Small intestine (tissue), 7 donors: ENCODE results near the gene ROPN1L. TPM values are rescaled to one million over a fixed set of nuclear protein-coding genes. Genes with fewer than 3 reads are reported as not detected.
"Not testable (repeated sequence)": the region's sequence is repeated elsewhere in the genome, so short reads cannot be mapped to it uniquely, and the experiment has no call there.

Experiments used
- DNase-seq, 2 donors: peaks; one replicate each; pipeline versions ENCODE4 v3.0.0 to v3.0.0-alpha.2; 2013
- FAIRE-seq: peaks from 2 replicates; lab custom pipeline; 2012; peaks lifted over from hg19 to GRCh38; lab: Jason Lieb, UNC
- H3K27ac ChIP-seq, 3 donors: one replicate each; pipeline ENCODE4 v1.5.1; 2013; ENCODE audit warnings: low read length in 2 of 3, mild to moderate bottlenecking in 2 of 3, control low read depth in 1 of 3, inconsistent platforms in 1 of 3, low read depth in 1 of 3, moderate library complexity in 1 of 3
- H3K27me3 ChIP-seq, 3 donors: one replicate each; pipeline ENCODE4 v1.6.1; 2013; ENCODE audit warnings: low read length in 3 of 3, inconsistent platforms in 1 of 3; ENCODE audit not compliant: control insufficient read depth in 3 of 3, insufficient read depth in 3 of 3
- H3K36me3 ChIP-seq, 3 donors: one replicate each; pipeline ENCODE4 v1.6.1; 2013; ENCODE audit warnings: low read length in 3 of 3, inconsistent platforms in 1 of 3, low read depth in 1 of 3, mild to moderate bottlenecking in 1 of 3, moderate library complexity in 1 of 3; ENCODE audit not compliant: control insufficient read depth in 3 of 3, insufficient read depth in 2 of 3
- H3K4me1 ChIP-seq, 3 donors: one replicate each; pipeline ENCODE4 v1.6.1; 2013; ENCODE audit warnings: low read length in 2 of 3, inconsistent platforms in 1 of 3, low read depth in 1 of 3, mild to moderate bottlenecking in 1 of 3, moderate library complexity in 1 of 3; ENCODE audit not compliant: control insufficient read depth in 3 of 3, insufficient read depth in 2 of 3
- H3K4me3 ChIP-seq, 3 donors: one replicate each; pipeline ENCODE4 v1.5.1; 2013; ENCODE audit warnings: low read length in 3 of 3, control low read depth in 1 of 3, inconsistent platforms in 1 of 3, low read depth in 1 of 3, mild to moderate bottlenecking in 1 of 3, moderate library complexity in 1 of 3
- H3K9me3 ChIP-seq, 2 donors: one replicate each; pipeline ENCODE4 v1.6.1; 2013; ENCODE audit warnings: low read depth in 1 of 2, low read length in 1 of 2; ENCODE audit not compliant: control insufficient read depth in 2 of 2, insufficient read depth in 1 of 2
- WGBS, 3 donors: extraction: QIAGEN DNeasy Blood & Tissue Kit; methylation state at CpG; one replicate each; pipeline ENCODE4 v1.1.7; 2013; 5-methylcytosine and 5-hydroxymethylcytosine counted together
- polyA plus RNA-seq, 4 donors: library from polyadenylated mRNA; stranded (reverse) in 3 of 4; unstranded in 1 of 4; fragments of 200-250 nt in 3 of 4; fragments of 120-200 nt in 1 of 4; gene quantifications; one replicate each; pipeline versions ENCODE4 v1.2.1 to v1.2.3, GENCODE V29; 2013
- donor health status: healthy with polysubstance abuse.
- donor health status: control.
- donor health status: control.
- donor health status: Bipolar disorder and iron deficiency.
- donor health status: healthy.

ROPN1L gene
- polyA plus RNA-seq, 4 donors = 0.07 to 0.76 TPM; not detected in 2

DNA sequence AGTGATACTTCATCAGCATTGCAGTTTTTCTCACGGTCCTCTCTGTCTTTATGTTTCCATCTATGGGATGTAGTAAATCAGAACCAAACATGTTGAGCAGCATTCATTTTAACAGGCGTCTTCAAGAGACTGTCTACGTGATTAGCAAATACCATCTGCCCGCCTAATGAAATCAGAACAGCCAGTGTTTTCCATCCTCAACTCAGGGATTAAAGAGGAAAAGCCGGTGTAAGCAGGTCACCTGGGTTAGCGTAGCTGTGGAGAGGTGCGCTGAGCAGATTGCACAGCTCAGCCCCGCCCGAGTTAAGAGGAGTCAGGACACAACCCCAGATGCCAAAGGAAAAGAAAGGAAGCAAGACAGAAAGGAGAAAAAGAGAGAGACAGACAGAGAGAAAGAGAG is 67.9 kb downstream of the ROPN1L start:
- no peak for FAIRE-seq
- no peak for DNase-seq
- WGBS, 3 donors = 59 to 82% (median 81%) methylated on average over 9 of the region's 9 CpGs
- Histone ChIP-seq H3K4me1 (no peaks in the 10 kb centered on the region), H3K27ac (no peak overlapping the region), H3K4me3 (no peak overlapping the region), H3K27me3 (no peaks in the 10 kb centered on the region), H3K9me3 (no peaks in the 10 kb centered on the region), H3K36me3 (no peaks in the 10 kb centered on the region)

DNA sequence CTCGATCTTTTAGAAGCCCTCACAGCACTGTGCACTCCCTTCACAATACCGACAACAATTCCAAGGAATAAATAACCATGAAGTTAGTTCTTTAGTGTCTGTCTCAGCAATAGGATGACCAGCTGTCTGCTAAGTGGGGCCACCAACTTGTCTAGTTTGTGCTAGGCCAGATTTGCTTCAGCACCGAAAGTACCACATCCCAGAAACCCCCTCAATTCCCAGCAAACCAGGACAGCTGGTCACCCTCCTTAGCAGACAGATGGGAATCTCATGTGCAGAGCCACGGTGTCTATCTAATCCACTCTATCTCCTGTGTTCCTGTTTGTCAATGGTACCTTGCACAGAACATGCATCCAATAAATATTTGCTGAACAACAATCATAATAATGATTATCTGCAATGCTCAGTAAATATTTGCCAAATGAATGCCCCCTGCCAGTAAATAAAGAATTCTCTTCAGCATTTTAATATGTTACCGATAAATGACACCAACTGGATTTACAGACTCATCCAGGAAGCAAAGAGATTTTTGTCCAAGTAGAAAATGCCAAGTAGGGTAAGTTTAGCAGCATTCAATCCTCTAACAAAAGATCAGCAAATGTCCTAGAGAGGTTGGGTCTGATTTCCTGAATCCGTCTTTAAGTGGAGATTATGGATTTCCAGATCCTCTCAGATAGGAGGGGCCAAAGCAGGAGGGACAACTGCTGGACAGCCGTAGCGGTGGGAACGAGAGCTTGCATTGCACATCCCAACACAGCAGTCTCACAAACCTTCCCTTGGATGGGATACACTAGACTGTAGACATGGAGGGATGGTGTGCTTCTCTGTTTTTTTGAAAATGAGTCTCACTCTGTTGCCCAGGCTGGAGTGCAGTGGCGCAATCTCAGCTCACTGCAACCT is 70.3 kb downstream of the ROPN1L start:
- DNase-seq (no peak), FAIRE-seq (no peak)
- no peaks in the 10 kb centered on the region for H3K4me1 ChIP-seq
- H3K36me3 ChIP-seq = no peaks in the 10 kb centered on the region
- no peak overlapping the region for H3K27ac ChIP-seq
- H3K27me3 ChIP-seq = no peaks in the 10 kb centered on the region
- WGBS, 3 donors = 61 to 69% (median 64%) methylated on average over 10 of the region's 10 CpGs
- no peaks in the 10 kb centered on the region for H3K9me3 ChIP-seq
- H3K4me3 ChIP-seq = no peak overlapping the region

DNA sequence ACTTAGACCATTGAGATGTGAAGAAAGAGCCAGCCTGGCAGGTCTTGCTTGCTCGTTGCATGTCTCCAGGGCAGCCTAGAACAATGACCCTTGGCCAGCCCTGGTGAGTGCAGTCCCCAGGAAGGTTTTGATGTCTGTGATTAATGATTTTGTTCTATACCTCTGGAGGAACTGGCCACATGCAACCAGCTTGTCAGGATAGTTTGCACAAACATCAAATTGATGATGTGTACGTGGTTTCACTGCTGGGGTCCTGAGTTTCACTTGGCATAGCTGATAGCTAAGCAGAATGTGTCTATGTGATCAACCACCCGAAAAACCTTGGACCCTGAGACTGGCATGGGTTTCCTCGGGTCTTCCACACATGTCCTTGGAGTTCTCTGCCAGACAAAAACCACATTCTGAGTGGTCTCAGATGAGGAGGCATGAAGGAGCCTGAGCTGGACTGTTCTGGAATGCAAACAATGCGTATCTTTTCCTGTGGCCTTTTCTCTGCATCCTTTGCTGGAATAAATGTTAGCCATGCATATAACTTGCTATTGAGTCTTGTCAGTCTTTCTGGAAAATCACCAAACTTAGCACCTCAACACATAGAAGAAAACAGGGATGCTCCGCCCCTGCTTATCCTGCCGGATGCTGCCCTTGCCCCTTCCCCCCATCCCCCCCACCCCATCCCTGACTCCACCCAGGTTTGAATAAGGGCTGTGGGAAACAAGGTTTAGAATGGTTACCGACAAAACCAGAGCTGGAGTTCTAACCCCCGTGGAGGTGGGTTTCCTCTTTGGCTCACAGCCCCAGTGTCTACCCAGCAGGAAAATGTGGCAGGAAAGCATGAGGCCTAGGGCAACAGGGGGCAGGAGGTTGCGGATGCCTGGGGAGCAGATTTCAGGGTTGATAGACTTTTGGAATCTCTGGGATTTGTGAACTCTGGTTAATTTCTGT is 72.1 kb downstream of the ROPN1L start:
- no peaks in the 10 kb centered on the region for H3K4me1 ChIP-seq
- no peaks in the 10 kb centered on the region for H3K36me3 ChIP-seq
- FAIRE-seq (no peak), DNase-seq (no peak)
- WGBS, 3 donors = 51 to 60% (median 56%) methylated on average over 10 of the region's 10 CpGs
- no peak overlapping the region for H3K4me3 ChIP-seq
- no peak overlapping the region for H3K27ac ChIP-seq
- H3K27me3 ChIP-seq = no peaks in the 10 kb centered on the region
- no peaks in the 10 kb centered on the region for H3K9me3 ChIP-seq

DNA sequence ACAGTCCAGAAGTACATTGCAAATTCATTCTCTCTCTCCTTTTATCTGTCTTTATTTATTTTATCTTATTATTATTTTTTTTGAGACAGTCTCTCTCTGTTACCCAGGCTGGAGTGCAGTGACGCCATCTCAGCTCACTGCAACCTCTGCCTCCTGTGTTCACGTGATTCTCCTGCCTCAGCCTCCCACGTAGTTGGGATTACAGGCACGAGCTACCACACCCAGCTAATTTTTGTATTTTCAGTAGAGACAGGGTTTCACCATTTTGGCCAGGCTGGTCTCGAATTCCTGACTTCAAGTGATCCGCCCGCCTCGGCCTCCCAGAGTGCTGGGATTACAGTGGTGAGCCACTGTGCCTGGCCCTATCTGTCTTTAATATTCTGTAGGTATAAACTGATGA is 72.9 kb downstream of the ROPN1L start:
- DNase-seq, H3K9me3 ChIP-seq, H3K36me3 ChIP-seq, H3K4me1 ChIP-seq, FAIRE-seq, H3K4me3 ChIP-seq, H3K27ac ChIP-seq, H3K27me3 ChIP-seq: not testable (repeated sequence)
- 80 to 87% (median 83%) methylated on average over 8 of the region's 8 CpGs for WGBS, 3 donors

Other genes with a start within 250 kb of the ROPN1L start
- 10 to 100 TPM in 2 of 4 donors, 1 to 10 TPM in 2; 7.6 to 15.8 (median 11.2) TPM for gene ATPSCKMT, start 192.0 kb upstream of the ROPN1L start, polyA plus RNA-seq
- gene CCT5, start 191.6 kb upstream of the ROPN1L start, polyA plus RNA-seq = 100 to 1,000 TPM; 101 to 226 (median 151) TPM
- gene CMBL, start 134.0 kb upstream of the ROPN1L start, polyA plus RNA-seq = 100 to 1,000 TPM in 2 of 4 donors, 10 to 100 TPM in 2; 81.5 to 516 (median 162) TPM
- gene MARCHF6, start 88.2 kb upstream of the ROPN1L start, polyA plus RNA-seq = 100 to 1,000 TPM in 2 of 4 donors, 10 to 100 TPM in 2; 39.6 to 118 (median 83.9) TPM
- 1 to 10 TPM in 1 of 4 donors, under 1 TPM in 2, not detected in 1; 0.25 to 1.0 (median 0.27) TPM for gene ANKRD33B, start 122.2 kb downstream of the ROPN1L start, polyA plus RNA-seq